ENCODE measurements around the gene FGF23.

Gene FGF23

DNA sequence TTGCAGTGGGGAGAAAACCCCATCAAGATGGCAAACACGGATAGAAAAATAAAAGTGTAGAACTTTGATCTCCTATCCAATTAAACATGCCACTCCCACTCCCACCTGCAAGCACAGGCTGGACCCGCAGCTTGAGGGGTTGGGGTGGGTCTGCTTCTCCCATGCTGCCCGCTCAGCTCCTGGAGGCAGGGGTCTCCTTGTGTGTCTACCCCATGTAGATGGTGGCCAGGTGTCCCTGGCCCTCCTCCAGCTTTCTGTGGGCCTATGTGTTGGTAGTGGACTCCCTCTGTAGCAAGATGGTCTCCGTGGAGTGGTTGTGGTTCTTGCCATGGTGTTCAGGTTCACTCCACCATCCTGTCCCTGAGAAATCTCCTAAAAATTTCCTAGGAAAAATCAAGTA lies 23.5 kb upstream of the FGF23 start:
- H3K4me3 Mint-ChIP-seq: no peak overlapping the region
- H3K36me3 Mint-ChIP-seq: no peaks in the 10 kb centered on the region
- peaks cover 49% of the 10 kb centered on the region for H3K27me3 Mint-ChIP-seq
- H3K9me3 Mint-ChIP-seq: no peaks in the 10 kb centered on the region
- no peak overlapping the region for H3K27ac Mint-ChIP-seq
- no peaks in the 10 kb centered on the region for H3K4me1 Mint-ChIP-seq
- DNase-seq: no peak
- CTCF ChIA-PET: interaction anchor here (1.0 to 1.5 kb wide), 2 partner anchors 18 to 355 kb away, joined by 3 to 7 read pairs; no protein-coding TSS in a partner anchor

DNA sequence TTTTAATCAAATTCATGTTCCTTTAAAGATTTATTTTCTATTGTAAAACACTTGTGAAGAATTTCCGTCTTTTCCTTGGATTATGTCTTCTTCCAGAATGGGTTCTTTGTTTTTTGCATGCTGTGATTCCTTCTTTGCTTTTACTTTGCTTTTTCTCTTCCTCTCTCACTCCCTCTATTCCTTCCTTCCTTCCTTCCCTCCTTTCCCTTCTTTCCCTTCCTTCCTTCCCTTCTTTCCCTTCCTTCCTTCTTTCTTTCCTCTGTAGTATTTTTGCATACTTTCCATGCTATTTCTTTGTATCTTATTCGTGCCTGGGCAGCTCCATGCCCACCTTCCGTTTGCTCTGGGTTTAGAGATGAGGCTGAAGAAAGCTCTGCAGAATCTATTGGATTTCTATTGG lies 21.6 kb upstream of the FGF23 start:
- Mint-ChIP-seq H3K9me3 (no peaks in the 10 kb centered on the region), H3K4me1 (no peaks in the 10 kb centered on the region), H3K27ac (no peak overlapping the region), H3K27me3 (peaks cover 58% of the 10 kb centered on the region), H3K36me3 (no peaks in the 10 kb centered on the region), H3K4me3 (no peak overlapping the region)
- CTCF ChIA-PET: interaction anchor here (1.0 kb wide), 1 partner anchor 127 kb away, joined by 3 read pairs; no protein-coding TSS in a partner anchor
- DNase-seq: no peak

DNA sequence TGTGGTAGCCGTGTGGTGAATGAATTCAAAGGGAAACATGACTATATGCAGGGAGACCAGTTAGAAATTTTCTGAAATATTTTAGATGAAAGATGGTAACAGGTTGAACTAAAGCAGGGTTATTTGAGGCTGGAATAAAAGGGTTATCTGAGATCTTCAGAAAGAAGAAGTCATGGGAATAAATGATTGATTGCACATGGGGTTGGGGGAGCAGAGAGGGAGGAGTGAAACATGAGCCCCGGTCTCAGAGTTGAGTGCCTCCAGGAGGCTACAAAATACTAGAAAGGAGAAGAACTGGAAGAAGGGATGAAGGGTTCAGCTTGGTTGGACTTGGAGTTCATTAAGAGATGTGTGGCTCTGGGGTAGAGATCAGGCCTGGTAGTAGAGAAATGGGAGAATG lies 16.3 kb upstream of the FGF23 start:
- Mint-ChIP-seq H3K36me3 (no peaks in the 10 kb centered on the region), H3K27me3 (peaks cover 70% of the 10 kb centered on the region), H3K4me1 (peaks cover 8% of the 10 kb centered on the region), H3K27ac (no peak overlapping the region), H3K9me3 (no peaks in the 10 kb centered on the region), H3K4me3 (no peak overlapping the region)
- DNase-seq: no peak
- CTCF ChIA-PET: no interaction called here

DNA sequence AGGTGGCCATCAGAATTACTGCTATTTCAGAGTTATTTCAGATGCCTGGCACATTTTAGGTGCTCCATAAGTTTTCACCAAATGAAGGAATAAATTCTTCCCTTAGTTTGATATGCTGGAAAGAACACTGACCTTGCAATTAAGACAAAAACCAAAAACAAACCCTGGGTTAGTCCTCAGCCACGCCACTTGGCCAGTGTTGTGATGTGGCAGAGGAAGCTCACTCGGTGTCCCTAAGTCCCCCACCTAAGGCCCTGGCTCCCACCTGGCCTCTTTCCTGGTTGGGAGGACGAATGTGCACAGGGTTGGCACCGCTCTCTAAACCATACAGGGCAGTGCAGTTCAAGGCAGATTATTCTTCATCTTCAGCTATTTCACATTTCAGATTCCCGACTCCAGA lies 13.7 kb upstream of the FGF23 start:
- H3K27ac Mint-ChIP-seq: no peak overlapping the region
- no peak for DNase-seq
- CTCF ChIA-PET: no interaction called here
- no peaks in the 10 kb centered on the region for H3K9me3 Mint-ChIP-seq
- no peaks in the 10 kb centered on the region for H3K36me3 Mint-ChIP-seq
- peaks cover 78% of the 10 kb centered on the region for H3K27me3 Mint-ChIP-seq
- no peak overlapping the region for H3K4me3 Mint-ChIP-seq
- H3K4me1 Mint-ChIP-seq: peaks cover 8% of the 10 kb centered on the region

DNA sequence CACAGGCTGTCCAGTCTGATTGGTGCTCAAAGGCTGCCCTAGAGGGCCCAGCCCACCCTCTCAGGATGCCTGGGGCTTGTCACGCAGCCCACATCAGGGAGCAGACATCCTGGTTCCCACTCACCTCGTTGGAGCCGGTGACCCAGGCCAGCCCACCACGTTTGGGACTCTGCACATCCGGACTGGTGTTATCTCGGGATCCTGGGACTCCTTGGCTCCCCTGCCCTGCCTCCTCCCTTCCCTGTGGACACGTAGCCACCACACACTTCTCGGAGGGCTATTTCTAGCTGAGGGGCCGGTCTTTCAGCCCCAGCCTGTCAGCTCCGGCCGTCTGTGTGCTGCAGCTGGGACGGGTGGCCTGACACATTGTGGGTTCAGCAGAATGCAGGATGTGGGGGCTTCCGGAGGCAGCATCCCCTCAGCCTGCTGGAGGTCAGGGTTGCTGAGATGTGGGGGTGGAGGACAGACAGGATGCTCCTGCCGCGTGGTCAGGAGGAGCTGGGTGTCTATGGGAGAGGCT lies 12.8 kb upstream of the FGF23 start:
- CTCF ChIA-PET: no interaction called here
- Mint-ChIP-seq H3K9me3 (no peaks in the 10 kb centered on the region), H3K27ac (no peak overlapping the region), H3K36me3 (no peaks in the 10 kb centered on the region), H3K4me1 (peaks cover 8% of the 10 kb centered on the region), H3K4me3 (no peak overlapping the region), H3K27me3 (peaks cover 76% of the 10 kb centered on the region)
- no peak for DNase-seq

DNA sequence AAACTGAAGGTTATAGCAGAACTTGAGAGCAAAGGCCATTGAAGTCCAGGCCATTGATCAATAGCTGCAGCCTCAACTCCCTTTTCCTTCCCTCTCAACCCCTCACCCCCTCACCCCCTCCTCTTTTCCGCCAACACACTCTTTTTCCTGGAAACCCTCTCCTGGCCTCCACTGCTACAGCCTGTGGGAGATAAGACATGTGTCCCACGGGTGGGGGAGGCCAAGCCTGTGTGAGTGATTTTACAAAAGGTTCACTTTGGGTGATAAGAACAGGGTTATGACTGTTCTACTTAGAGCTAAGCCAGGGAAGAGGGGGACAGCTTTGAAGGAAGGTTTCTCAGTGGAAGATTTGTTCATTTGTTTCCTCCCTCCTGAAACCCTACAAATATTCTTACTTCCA lies 9.2 kb upstream of the FGF23 start:
- Mint-ChIP-seq H3K27me3 (peaks cover 56% of the 10 kb centered on the region), H3K4me1 (peaks cover 8% of the 10 kb centered on the region), H3K4me3 (no peak overlapping the region), H3K36me3 (no peaks in the 10 kb centered on the region), H3K9me3 (no peaks in the 10 kb centered on the region), H3K27ac (no peak overlapping the region)
- CTCF ChIA-PET: no interaction called here
- no peak for DNase-seq

DNA sequence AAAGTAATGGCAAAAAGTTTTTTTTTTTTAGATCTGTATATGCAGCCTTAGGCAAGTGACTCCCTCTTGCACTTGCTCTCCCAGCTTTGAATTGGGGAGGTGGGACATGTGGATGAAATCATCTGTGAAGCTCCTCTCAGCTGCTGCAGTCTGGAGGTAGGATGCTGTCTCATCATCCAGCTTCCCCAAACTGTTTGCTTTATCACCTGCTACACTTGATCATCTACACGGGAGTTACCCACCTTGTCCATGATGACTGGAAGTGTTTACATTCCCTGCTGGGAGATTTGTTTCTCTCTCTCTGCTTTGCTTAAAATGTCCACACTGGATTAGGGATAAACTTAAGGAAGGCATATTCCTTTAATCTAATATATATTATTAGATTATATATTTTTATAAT lies 8.5 kb upstream of the FGF23 start:
- CTCF ChIA-PET: no interaction called here
- Mint-ChIP-seq H3K4me3 (no peak overlapping the region), H3K27me3 (peaks cover 54% of the 10 kb centered on the region), H3K27ac (no peak overlapping the region), H3K4me1 (peaks cover 8% of the 10 kb centered on the region), H3K9me3 (no peaks in the 10 kb centered on the region), H3K36me3 (no peaks in the 10 kb centered on the region)
- no peak for DNase-seq

DNA sequence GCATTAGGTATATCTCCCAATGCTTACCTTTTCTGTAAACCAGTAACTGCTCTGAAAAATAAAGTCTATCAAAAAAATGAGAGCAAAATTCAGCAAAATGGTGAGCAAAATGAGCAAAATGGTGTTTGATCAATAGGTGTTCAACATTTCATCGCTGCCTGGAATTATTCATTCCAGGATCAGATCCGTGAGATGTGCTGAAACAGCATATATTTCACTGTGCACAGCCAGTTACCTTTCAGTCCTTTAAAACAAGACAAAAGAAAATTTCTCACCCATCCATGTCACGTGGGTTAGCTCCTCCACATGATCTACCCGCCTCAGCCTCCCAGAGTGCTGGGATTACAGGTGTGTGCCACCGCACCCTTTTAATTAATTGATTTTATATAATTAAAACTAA lies 8.1 kb upstream of the FGF23 start:
- Mint-ChIP-seq H3K4me1 (peaks cover 4% of the 10 kb centered on the region), H3K4me3 (no peak overlapping the region), H3K27me3 (peaks cover 53% of the 10 kb centered on the region), H3K9me3 (no peaks in the 10 kb centered on the region), H3K27ac (no peak overlapping the region), H3K36me3 (no peaks in the 10 kb centered on the region)
- no peak for DNase-seq
- CTCF ChIA-PET: no interaction called here

DNA sequence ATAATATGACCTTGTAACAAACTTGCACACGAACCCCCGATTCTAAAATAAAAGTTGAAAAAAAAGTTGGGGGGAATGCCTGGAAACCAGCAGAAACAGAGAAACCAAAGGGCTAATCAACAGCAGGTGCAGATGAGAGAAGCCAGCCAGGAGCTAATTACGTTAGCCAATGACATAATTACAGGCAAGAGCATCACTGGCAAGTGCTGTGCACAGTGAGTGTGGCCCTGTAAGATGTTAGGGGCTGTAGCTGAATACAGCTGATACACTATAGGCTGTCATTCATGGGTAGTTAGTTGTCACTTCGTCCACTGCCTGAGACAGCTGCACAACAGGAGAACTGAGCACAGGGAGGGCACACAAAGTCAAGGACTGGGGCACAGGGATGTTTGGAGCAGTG lies 7.3 kb upstream of the FGF23 start:
- no peak overlapping the region for H3K27ac Mint-ChIP-seq
- H3K27me3 Mint-ChIP-seq: peaks cover 51% of the 10 kb centered on the region
- H3K4me1 Mint-ChIP-seq: no peaks in the 10 kb centered on the region
- H3K9me3 Mint-ChIP-seq: no peaks in the 10 kb centered on the region
- H3K4me3 Mint-ChIP-seq: no peak overlapping the region
- no peaks in the 10 kb centered on the region for H3K36me3 Mint-ChIP-seq
- no peak for DNase-seq
- CTCF ChIA-PET: interaction anchor here (1.1 kb wide), 1 partner anchor 28 kb away, joined by 3 read pairs; no protein-coding TSS in a partner anchor

DNA sequence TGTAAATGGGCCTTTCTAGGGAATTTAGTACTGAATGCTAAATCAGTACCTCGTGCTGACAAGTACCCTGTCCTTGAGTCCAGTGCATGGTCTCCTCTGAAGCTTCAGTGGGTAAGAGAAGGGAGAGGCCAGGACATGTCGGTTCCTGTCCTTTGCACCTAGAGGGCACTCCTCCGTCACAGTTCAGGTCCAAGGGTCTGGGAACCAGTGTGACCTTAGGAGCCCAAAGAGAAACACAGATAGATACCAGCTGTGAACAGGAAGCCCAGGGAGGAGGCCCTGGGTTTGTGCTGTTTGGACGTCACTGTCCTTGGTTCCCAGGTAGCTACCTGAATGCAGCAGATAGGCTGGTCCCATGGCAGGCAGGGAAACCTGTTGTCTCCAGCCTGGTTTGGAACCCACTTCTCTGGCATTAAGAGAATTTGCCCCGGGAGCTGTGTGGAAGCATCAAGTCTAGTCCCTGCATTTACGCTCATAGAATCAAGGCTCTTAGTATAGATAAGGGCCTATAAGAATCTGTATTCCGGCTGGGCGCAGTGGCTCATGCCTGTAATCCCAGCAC lies 3.9 kb upstream of the FGF23 start:
- CTCF ChIA-PET: interaction anchor here (0.6 to 1.6 kb wide), 3 partner anchors 26 to 375 kb away, joined by 3 to 4 read pairs (median 4); no protein-coding TSS in a partner anchor
- Mint-ChIP-seq H3K36me3 (no peaks in the 10 kb centered on the region), H3K27me3 (peaks cover 40% of the 10 kb centered on the region), H3K4me3 (no peak overlapping the region), H3K9me3 (no peaks in the 10 kb centered on the region), H3K27ac (no peak overlapping the region), H3K4me1 (no peaks in the 10 kb centered on the region)
- DNase-seq: no peak

DNA sequence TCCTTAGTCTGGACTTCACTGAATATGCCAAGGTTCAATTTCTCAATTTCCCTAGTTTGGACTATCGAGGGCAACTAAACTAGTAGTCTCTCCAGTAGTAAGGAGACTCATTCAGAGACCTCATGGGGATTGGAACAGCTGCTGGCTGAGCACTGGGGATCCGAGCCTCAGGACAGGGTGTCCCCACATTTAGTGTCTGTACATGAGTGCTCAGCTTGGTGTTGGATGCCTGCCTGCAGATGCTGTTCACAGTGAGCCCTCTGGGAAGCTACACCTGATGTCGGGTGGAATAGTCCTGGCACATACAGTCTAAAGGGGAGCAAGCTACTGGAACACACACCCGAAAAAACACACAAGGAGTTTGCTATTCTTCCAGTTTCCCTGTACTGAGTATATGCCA lies 820 bp upstream of the FGF23 start:
- no peak overlapping the region for H3K27ac Mint-ChIP-seq
- peaks cover 36% of the 10 kb centered on the region for H3K27me3 Mint-ChIP-seq
- no peaks in the 10 kb centered on the region for H3K9me3 Mint-ChIP-seq
- H3K36me3 Mint-ChIP-seq: no peaks in the 10 kb centered on the region
- DNase-seq: no peak
- CTCF ChIA-PET: interaction anchor here (0.6 to 1.1 kb wide), 3 partner anchors 14 to 487 kb away, joined by 3 to 4 read pairs (median 3); no protein-coding TSS in a partner anchor
- H3K4me1 Mint-ChIP-seq: no peaks in the 10 kb centered on the region
- H3K4me3 Mint-ChIP-seq: no peak overlapping the region

DNA sequence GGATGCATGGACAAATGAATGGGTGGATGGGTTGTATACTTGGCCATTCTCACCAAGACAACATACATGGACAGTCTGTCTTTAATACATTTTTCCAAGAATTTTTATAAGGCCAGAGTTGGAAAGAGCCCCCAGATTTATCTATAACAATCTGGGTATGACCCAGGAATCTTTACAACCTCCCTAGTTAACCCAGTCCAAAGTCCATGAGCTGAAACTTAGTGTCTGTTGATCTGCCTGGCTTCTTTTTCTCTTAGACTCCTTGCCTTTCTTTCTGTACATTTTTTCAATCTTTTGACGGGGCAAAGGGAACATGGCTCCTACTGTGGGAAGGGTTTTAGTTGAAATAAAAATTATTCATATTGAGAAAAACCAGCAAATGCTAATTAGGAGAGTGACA lies 740 bp downstream of the FGF23 start:
- no peak for DNase-seq
- Mint-ChIP-seq H3K27me3 (peaks cover 40% of the 10 kb centered on the region), H3K27ac (no peak overlapping the region), H3K36me3 (no peaks in the 10 kb centered on the region), H3K9me3 (no peaks in the 10 kb centered on the region), H3K4me3 (no peak overlapping the region), H3K4me1 (no peaks in the 10 kb centered on the region)
- CTCF ChIA-PET: no interaction called here

DNA sequence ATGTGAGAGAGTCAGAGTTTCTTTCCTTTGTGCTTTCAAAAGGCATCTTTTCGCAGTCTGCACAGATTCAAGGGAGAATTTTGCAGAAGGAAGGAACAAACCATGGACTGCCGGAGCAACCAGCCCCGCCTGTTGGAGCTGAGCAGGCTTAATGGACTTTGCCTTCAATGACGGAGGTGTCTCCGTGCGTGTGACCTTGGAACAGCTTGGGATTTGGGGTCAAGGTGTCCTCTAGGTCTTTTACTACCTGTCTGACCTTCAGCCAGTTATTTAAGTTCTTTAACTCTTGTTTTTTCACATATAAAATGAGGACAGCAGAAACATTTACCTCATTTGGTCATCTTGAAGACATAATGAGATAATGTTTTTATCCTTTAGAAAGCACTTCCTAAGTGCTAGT lies 4.1 kb downstream of the FGF23 start:
- Mint-ChIP-seq H3K4me3 (no peak overlapping the region), H3K4me1 (no peaks in the 10 kb centered on the region), H3K27me3 (peaks cover 24% of the 10 kb centered on the region), H3K27ac (no peak overlapping the region), H3K9me3 (no peaks in the 10 kb centered on the region), H3K36me3 (no peaks in the 10 kb centered on the region)
- no peak for DNase-seq
- CTCF ChIA-PET: no interaction called here

DNA sequence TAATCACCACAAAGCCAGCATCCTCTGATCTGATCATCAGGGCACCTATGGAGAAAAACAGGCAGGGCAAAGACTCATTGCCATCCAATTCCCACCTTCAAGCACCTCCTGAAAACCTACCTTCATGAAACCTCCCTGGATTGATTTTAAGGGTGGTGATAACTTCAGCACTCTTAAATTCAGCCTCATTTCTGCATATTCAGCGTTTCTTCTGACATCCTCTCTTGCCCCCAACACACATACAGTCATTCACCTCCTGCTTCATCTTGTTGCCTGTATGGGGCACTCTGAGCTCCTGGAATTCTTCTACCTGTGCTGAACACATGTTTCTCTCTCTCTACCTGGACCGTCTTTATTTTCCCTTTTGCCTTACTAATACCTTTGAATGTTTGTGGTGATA lies 6.9 kb downstream of the FGF23 start:
- CTCF ChIA-PET: no interaction called here

DNA sequence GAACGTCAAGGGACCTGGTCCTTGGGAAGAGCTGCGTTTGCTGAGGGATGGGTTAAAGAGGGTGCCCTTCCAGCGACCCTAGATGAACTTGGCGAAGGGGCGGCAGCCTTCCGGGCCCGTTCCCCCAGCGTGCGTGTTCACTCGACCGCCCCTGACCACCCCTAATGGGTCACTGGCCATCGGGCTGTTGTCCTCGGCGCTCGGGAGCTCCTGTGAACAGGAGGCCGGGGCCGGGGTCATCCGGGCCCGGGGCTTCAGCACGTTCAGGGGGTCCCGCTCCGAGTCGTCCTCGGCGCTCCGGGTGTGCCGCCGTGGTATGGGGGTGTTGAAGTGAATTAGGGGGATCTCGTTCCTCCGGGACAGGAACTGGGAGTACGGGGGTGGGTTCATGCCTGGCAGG lies 9.2 kb downstream of the FGF23 start:
- H3K9me3 Mint-ChIP-seq: no peaks in the 10 kb centered on the region
- no peak for DNase-seq
- peaks cover 22% of the 10 kb centered on the region for H3K27me3 Mint-ChIP-seq
- H3K4me3 Mint-ChIP-seq: no peak overlapping the region
- H3K4me1 Mint-ChIP-seq: no peaks in the 10 kb centered on the region
- H3K27ac Mint-ChIP-seq: no peak overlapping the region
- CTCF ChIA-PET: no interaction called here
- H3K36me3 Mint-ChIP-seq: no peaks in the 10 kb centered on the region

More for the DNA sequence above, 6.9 kb downstream of the FGF23 start:
- H3K36me3 Mint-ChIP-seq: no peaks in the 10 kb centered on the region
- no peaks in the 10 kb centered on the region for H3K4me1 Mint-ChIP-seq
- H3K9me3 Mint-ChIP-seq: no peaks in the 10 kb centered on the region
- no peak overlapping the region for H3K27ac Mint-ChIP-seq
- H3K4me3 Mint-ChIP-seq: no peak overlapping the region
- no peak for DNase-seq
- H3K27me3 Mint-ChIP-seq: peaks cover 24% of the 10 kb centered on the region

Data from activated naive CD4-positive, alpha-beta T cell treated with anti-CD3 and anti-CD28 coated beads, Interleukin-2, amount 10 ng/mL, durations not matched to agents 7 days and 5 days (primary cell).